Osteocyte (in vitro differentiated cells): ENCODE measurements around the gene EPB42. TPM values are rescaled to one million over a fixed set of nuclear protein-coding genes. Genes with fewer than 3 reads are reported as not detected.

ENCODE experiments used
- DNase-seq: peaks from one replicate; pipeline ENCODE4 v3.0.0; 2021; ENCODE audit warnings: mixed read lengths; ENCODE audit not compliant: unreplicated experiment; ENCODE audit errors: extremely low spot score
- H3K27ac Mint-ChIP-seq: one replicate; pipeline ENCODE4 v1.8.0; 2021; ENCODE audit warnings: mild to moderate bottlenecking, mixed read lengths; ENCODE audit not compliant: unreplicated experiment
- H3K27me3 Mint-ChIP-seq: one replicate; pipeline ENCODE4 v1.8.0; 2021; ENCODE audit warnings: mixed read lengths; ENCODE audit not compliant: unreplicated experiment
- H3K36me3 Mint-ChIP-seq: one replicate; pipeline ENCODE4 v1.8.0; 2021; ENCODE audit warnings: mixed read lengths; ENCODE audit not compliant: unreplicated experiment
- H3K4me1 Mint-ChIP-seq: one replicate; pipeline ENCODE4 v1.8.0; 2021; ENCODE audit warnings: mixed read lengths; ENCODE audit not compliant: unreplicated experiment
- H3K4me3 Mint-ChIP-seq: one replicate; pipeline ENCODE4 v1.8.0; 2021; ENCODE audit warnings: mild to moderate bottlenecking, moderate library complexity, mixed read lengths; ENCODE audit not compliant: unreplicated experiment
- H3K9me3 Mint-ChIP-seq: one replicate; pipeline ENCODE4 v1.8.0; 2021; ENCODE audit warnings: mixed read lengths; ENCODE audit not compliant: unreplicated experiment
- CTCF ChIP-seq: fragments of 200-600 bp; sonication (generic); IDR thresholded peaks from 2 replicates; pipeline ENCODE4 v1.5.0; 2021; ENCODE audit warnings: antibody characterized with exemption, mild to moderate bottlenecking, moderate library complexity
- total RNA-seq: library from RNA; stranded (reverse); gene quantifications from 2 replicates; pipeline ENCODE4 v1.2.1, GENCODE V29; 2021

The EPB42 gene
- total RNA-seq, 1 donor from 2014 or later, result not detected

GRCh38 chr15:43215961-43216360 is 4.9 kb downstream of the EPB42 start:
- no peak for DNase-seq
- H3K27me3 Mint-ChIP-seq, result peaks cover 16% of the 10 kb centered on the region
- H3K36me3 Mint-ChIP-seq, result no peaks in the 10 kb centered on the region
- no peak overlapping the region for H3K4me3 Mint-ChIP-seq
- TF ChIP-seq CTCF, result no peak
- peaks cover 15% of the 10 kb centered on the region for H3K4me1 Mint-ChIP-seq
- no peaks in the 10 kb centered on the region for H3K9me3 Mint-ChIP-seq
- no peak overlapping the region for H3K27ac Mint-ChIP-seq

- no peak for TF ChIP-seq CTCF
Observed at GRCh38 chr15:43214592-43215295, 6.1 kb downstream of the EPB42 start.

DNA sequence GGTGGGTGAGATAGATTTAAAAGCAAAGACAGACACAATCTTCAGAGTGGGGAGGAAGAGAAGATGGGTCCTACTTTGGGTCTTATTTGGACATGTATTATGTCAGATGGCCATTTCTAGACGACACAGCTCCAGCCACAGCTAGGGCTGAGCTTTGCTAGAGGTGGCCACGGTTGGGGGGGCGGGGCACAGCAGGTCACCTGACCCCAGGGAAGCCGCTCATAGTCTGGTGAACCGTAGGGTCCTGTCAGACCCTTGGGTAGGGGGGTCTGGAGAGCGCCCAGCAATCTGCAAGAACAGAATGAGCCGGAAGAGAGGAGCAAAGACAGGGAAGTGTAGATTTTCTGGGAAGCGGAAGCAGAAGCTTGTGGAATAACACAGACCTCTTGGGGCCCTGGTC is 6.6 kb downstream of the EPB42 start:
- Mint-ChIP-seq H3K4me1 (peaks cover 4% of the 10 kb centered on the region), H3K27ac (no peak overlapping the region), H3K9me3 (no peaks in the 10 kb centered on the region), H3K36me3 (no peaks in the 10 kb centered on the region), H3K4me3 (no peak overlapping the region), H3K27me3 (peaks cover 22% of the 10 kb centered on the region)
- TF ChIP-seq CTCF, result no peak
- DNase-seq, result no peak

More at GRCh38 chr15:43214592-43215295, 6.1 kb downstream of the EPB42 start:
- peaks cover 10% of the 10 kb centered on the region for H3K4me1 Mint-ChIP-seq
- DNase-seq, result no peak
- H3K27me3 Mint-ChIP-seq, result peaks cover 16% of the 10 kb centered on the region
- H3K9me3 Mint-ChIP-seq, result no peaks in the 10 kb centered on the region
- H3K4me3 Mint-ChIP-seq, result no peak overlapping the region
- no peak overlapping the region for H3K27ac Mint-ChIP-seq
- H3K36me3 Mint-ChIP-seq, result no peaks in the 10 kb centered on the region

DNA sequence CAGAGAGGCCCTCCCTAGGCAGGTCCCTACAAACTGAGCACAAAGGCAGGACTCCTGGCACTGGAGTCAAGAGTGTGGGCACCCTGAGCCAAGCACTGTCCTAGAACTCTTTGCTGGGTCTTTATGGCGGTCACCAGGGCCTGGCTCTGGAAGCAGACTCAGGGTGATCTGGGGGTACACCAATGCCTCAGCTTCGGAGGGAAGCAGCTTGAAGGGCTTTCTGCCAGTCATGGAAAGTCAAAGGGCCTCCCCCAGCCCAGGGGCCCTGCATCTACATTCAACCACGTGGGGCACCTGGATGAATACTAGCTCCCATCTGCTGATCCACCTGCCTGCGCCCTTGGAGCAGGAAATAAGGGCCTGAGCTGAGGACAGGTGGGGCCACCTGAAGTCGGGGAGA is 7.4 kb downstream of the EPB42 start:
- H3K9me3 Mint-ChIP-seq, result no peaks in the 10 kb centered on the region
- TF ChIP-seq CTCF, result no peak
- no peak overlapping the region for H3K4me3 Mint-ChIP-seq
- no peak for DNase-seq
- no peak overlapping the region for H3K27ac Mint-ChIP-seq
- H3K4me1 Mint-ChIP-seq, result no peaks in the 10 kb centered on the region
- peaks cover 29% of the 10 kb centered on the region for H3K27me3 Mint-ChIP-seq
- H3K36me3 Mint-ChIP-seq, result no peaks in the 10 kb centered on the region

GRCh38 chr15:43212951-43213350 is 7.9 kb downstream of the EPB42 start:
- peaks cover 26% of the 10 kb centered on the region for H3K27me3 Mint-ChIP-seq
- no peaks in the 10 kb centered on the region for H3K4me1 Mint-ChIP-seq

More at GRCh38 chr15:43212951-43213350, 7.9 kb downstream of the EPB42 start:
- no peak overlapping the region for H3K4me3 Mint-ChIP-seq
- no peak for DNase-seq
- TF ChIP-seq CTCF, result no peak
- no peaks in the 10 kb centered on the region for H3K9me3 Mint-ChIP-seq
- no peak overlapping the region for H3K27ac Mint-ChIP-seq
- H3K36me3 Mint-ChIP-seq, result no peaks in the 10 kb centered on the region
